ENCODE data around the gene PEMT. TPM values are rescaled to one million over a fixed set of nuclear protein-coding genes. Genes with fewer than 3 reads are reported as not detected.

PEMT gene
- total and polyA plus RNA-seq, 2 donors (not counting 1 experiment from before 2014, with no cell fraction given) = 18.0 to 18.6 TPM

- Histone ChIP-seq H3K36me3 (ENCODE audit: control insufficient read depth, insufficient read depth, low read length) (no peaks in the 10 kb centered on the region), H4K20me1 (ENCODE audit: control insufficient read depth, extremely low read depth, insufficient read depth, low read length) (no peaks in the 10 kb centered on the region), H3K27me3 (ENCODE audit: control insufficient read depth, insufficient read depth, low read length) (no peaks in the 10 kb centered on the region), H3K4me1 (ENCODE audit: control insufficient read depth, extremely low read depth, insufficient read depth, low read length) (peaks cover 9% of the 10 kb centered on the region), H3K27ac (ENCODE audit: insufficient read depth, low read length) (no peak overlapping the region), H3K79me2 (ENCODE audit: control insufficient read depth, insufficient read depth, low read length) (no peaks in the 10 kb centered on the region), H3K9me3 (ENCODE audit: control insufficient read depth, insufficient read depth, low read depth, low read length) (no peaks in the 10 kb centered on the region), H3K9ac (ENCODE audit: insufficient read depth, low read length) (no peak overlapping the region), H2AFZ (ENCODE audit: low read length) (no peak overlapping the region), H3K4me2 (ENCODE audit: extremely low read depth, insufficient read depth, low read length) (no peak overlapping the region), H3K4me3 (replicated peaks in 1 of 4; ENCODE audit: control extremely low read depth in 1 of 4, insufficient read depth in 1 of 4, low read depth in 3 of 4, low read length in 4 of 4) (no peak overlapping the region)
- no peak for DNase-seq (ENCODE audit: low read depth in 2 of 2)
- no peak for TF ChIP-seq CTCF (conservative IDR thresholded peaks at IDR 0.05 in 1 of 2, IDR thresholded peaks at IDR 0.05 in 1 of 2; ENCODE audit: low read depth in 1 of 2, low read length in 2 of 2)
- no peak for TF ChIP-seq EZH2 (IDR thresholded peaks at IDR 0.05; ENCODE audit: low read length, missing control alignments)
Observed at GRCh38 chr17:17577373-17577772, 14.1 kb downstream of the PEMT start.

- no peak for TF ChIP-seq CTCF (conservative IDR thresholded peaks at IDR 0.05 in 1 of 2, IDR thresholded peaks at IDR 0.05 in 1 of 2; ENCODE audit: low read depth in 1 of 2, low read length in 2 of 2)
- H3K9me3 ChIP-seq (ENCODE audit: control insufficient read depth, insufficient read depth, low read depth, low read length) = no peaks in the 10 kb centered on the region
- H3K36me3 ChIP-seq (ENCODE audit: control insufficient read depth, insufficient read depth, low read length) = no peaks in the 10 kb centered on the region
- no peak for DNase-seq (ENCODE audit: low read depth in 2 of 2)
- H3K4me1 ChIP-seq (ENCODE audit: control insufficient read depth, extremely low read depth, insufficient read depth, low read length) = peaks cover 9% of the 10 kb centered on the region
- H3K27me3 ChIP-seq (ENCODE audit: control insufficient read depth, insufficient read depth, low read length) = no peaks in the 10 kb centered on the region
- H4K20me1 ChIP-seq (ENCODE audit: control insufficient read depth, extremely low read depth, insufficient read depth, low read length) = no peaks in the 10 kb centered on the region
- H3K4me3 ChIP-seq (replicated peaks in 1 of 4; ENCODE audit: control extremely low read depth in 1 of 4, insufficient read depth in 1 of 4, low read depth in 3 of 4, low read length in 4 of 4) = no peak overlapping the region
- no peak overlapping the region for H2AFZ ChIP-seq (ENCODE audit: low read length)
- H3K9ac ChIP-seq (ENCODE audit: insufficient read depth, low read length) = no peak overlapping the region
- no peak overlapping the region for H3K4me2 ChIP-seq (ENCODE audit: extremely low read depth, insufficient read depth, low read length)
- H3K27ac ChIP-seq (ENCODE audit: insufficient read depth, low read length) = no peak overlapping the region
- no peaks in the 10 kb centered on the region for H3K79me2 ChIP-seq (ENCODE audit: control insufficient read depth, insufficient read depth, low read length)
Observed at GRCh38 chr17:17576772-17577234, 14.7 kb downstream of the PEMT start.

- Histone ChIP-seq H3K36me3 (ENCODE audit: control insufficient read depth, insufficient read depth, low read length) (no peaks in the 10 kb centered on the region), H2AFZ (ENCODE audit: low read length) (no peak overlapping the region), H3K27me3 (ENCODE audit: control insufficient read depth, insufficient read depth, low read length) (no peaks in the 10 kb centered on the region), H3K4me2 (ENCODE audit: extremely low read depth, insufficient read depth, low read length) (no peak overlapping the region), H3K79me2 (ENCODE audit: control insufficient read depth, insufficient read depth, low read length) (no peaks in the 10 kb centered on the region), H3K4me3 (replicated peaks in 1 of 4; ENCODE audit: control extremely low read depth in 1 of 4, insufficient read depth in 1 of 4, low read depth in 3 of 4, low read length in 4 of 4) (no peak overlapping the region), H3K9me3 (ENCODE audit: control insufficient read depth, insufficient read depth, low read depth, low read length) (no peaks in the 10 kb centered on the region), H3K27ac (ENCODE audit: insufficient read depth, low read length) (no peak overlapping the region), H3K9ac (ENCODE audit: insufficient read depth, low read length) (no peak overlapping the region), H3K4me1 (ENCODE audit: control insufficient read depth, extremely low read depth, insufficient read depth, low read length) (peaks cover 8% of the 10 kb centered on the region), H4K20me1 (ENCODE audit: control insufficient read depth, extremely low read depth, insufficient read depth, low read length) (no peaks in the 10 kb centered on the region)
- no peak for TF ChIP-seq CTCF (conservative IDR thresholded peaks at IDR 0.05 in 1 of 2, IDR thresholded peaks at IDR 0.05 in 1 of 2; ENCODE audit: low read depth in 1 of 2, low read length in 2 of 2)
- no peak for TF ChIP-seq EZH2 (IDR thresholded peaks at IDR 0.05; ENCODE audit: low read length, missing control alignments)
- peak in 1 of 2 donors; percentile 28 for DNase-seq (ENCODE audit: low read depth in 2 of 2)
Observed at GRCh38 chr17:17575360-17576251, 15.9 kb downstream of the PEMT start.

All from fibroblast of lung (primary cell).